IMR-90 (cell line): ENCODE data around the gene TPSB2. TPM values are rescaled to one million over a fixed set of nuclear protein-coding genes. Genes with fewer than 3 reads are reported as not detected.

ENCODE experiments used
- ELK1 ChIP-seq: fragments of 150-350 bp; IDR thresholded peaks from 2 replicates; pipeline ENCODE4 v1.6.1; 2016; ENCODE audit warnings: low read depth, mild to moderate bottlenecking, low read length, moderate library complexity, borderline replicate concordance
- FOS ChIP-seq: fragments of 150-350 bp; IDR thresholded peaks from 2 replicates; pipeline ENCODE4 v1.6.1; 2016; ENCODE audit warnings: low read depth, low read length
- MAFK ChIP-seq: IDR thresholded peaks from 2 replicates; pipeline ENCODE4 v1.6.1; 2012; ENCODE audit warnings: low read depth, low read length, improper control_type of control experiment
- POLR2A ChIP-seq: IDR thresholded peaks from 2 replicates; pipeline ENCODE4 v1.6.1; 2012; ENCODE audit warnings: mild to moderate bottlenecking, low read depth, low read length
- RFX5 ChIP-seq: IDR thresholded peaks from 2 replicates; pipeline ENCODE4 v1.8.0; 2012; ENCODE audit warnings: low read depth, mild to moderate bottlenecking, low read length, moderate library complexity
- polyA plus RNA-seq, 3 experiments: library from polyadenylated mRNA; depleted of rRNA; stranded (reverse); fragments of >200 nt; gene quantifications; 2 replicates each; pipeline ENCODE4 v1.2.3, GENCODE V29; 2012; ENCODE audit warnings: low replicate concordance in 1 of 3
- total RNA-seq: library from RNA; depleted of rRNA; stranded (reverse); fragments of >200 nt; gene quantifications from 2 replicates; pipeline ENCODE4 v1.2.3, GENCODE V29; 2012
- TF ChIP-seq, protein P1 (sequence below): fragments of 150-350 bp; IDR thresholded peaks from 2 replicates; pipeline ENCODE4 v1.6.1; 2017; ENCODE audit warnings: mild to moderate bottlenecking, antibody characterized with exemption, low read length, low read depth

Gene TPSB2
- total and polyA plus RNA-seq, 2 of the 4 experiments (the other 2 are of a cell fraction): not detected

GRCh38 chr16:1220098-1220728, 9.8 kb downstream of the TPSB2 start (continued):
- TF ChIP-seq, protein P1, sequence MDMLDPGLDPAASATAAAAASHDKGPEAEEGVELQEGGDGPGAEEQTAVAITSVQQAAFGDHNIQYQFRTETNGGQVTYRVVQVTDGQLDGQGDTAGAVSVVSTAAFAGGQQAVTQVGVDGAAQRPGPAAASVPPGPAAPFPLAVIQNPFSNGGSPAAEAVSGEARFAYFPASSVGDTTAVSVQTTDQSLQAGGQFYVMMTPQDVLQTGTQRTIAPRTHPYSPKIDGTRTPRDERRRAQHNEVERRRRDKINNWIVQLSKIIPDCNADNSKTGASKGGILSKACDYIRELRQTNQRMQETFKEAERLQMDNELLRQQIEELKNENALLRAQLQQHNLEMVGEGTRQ: no peak
- TF ChIP-seq FOS: no peak
- no peak for TF ChIP-seq RFX5
- no peak for TF ChIP-seq ELK1
- no peak for TF ChIP-seq POLR2A
- TF ChIP-seq MAFK: no peak
